ENCODE measurements around the gene CLEC11A.

DNA sequence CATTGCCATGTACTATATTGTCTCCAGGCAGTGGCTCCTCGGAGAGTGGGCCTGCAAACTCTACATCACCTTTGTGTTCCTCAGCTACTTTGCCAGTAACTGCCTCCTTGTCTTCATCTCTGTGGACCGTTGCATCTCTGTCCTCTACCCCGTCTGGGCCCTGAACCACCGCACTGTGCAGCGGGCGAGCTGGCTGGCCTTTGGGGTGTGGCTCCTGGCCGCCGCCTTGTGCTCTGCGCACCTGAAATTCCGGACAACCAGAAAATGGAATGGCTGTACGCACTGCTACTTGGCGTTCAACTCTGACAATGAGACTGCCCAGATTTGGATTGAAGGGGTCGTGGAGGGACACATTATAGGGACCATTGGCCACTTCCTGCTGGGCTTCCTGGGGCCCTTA, 47.7 kb downstream of the CLEC11A start:
- TF ChIP-seq, protein P1, sequence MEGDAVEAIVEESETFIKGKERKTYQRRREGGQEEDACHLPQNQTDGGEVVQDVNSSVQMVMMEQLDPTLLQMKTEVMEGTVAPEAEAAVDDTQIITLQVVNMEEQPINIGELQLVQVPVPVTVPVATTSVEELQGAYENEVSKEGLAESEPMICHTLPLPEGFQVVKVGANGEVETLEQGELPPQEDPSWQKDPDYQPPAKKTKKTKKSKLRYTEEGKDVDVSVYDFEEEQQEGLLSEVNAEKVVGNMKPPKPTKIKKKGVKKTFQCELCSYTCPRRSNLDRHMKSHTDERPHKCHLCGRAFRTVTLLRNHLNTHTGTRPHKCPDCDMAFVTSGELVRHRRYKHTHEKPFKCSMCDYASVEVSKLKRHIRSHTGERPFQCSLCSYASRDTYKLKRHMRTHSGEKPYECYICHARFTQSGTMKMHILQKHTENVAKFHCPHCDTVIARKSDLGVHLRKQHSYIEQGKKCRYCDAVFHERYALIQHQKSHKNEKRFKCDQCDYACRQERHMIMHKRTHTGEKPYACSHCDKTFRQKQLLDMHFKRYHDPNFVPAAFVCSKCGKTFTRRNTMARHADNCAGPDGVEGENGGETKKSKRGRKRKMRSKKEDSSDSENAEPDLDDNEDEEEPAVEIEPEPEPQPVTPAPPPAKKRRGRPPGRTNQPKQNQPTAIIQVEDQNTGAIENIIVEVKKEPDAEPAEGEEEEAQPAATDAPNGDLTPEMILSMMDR (conservative IDR thresholded peaks at IDR 0.05; ENCODE audit: low read length), result no peak
- no peak for TF ChIP-seq EZH2phosphoT487 (IDR thresholded peaks at IDR 0.05; ENCODE audit: borderline replicate concordance)
